ENCODE results near the gene AKIRIN2. TPM values are rescaled to one million over a fixed set of nuclear protein-coding genes. Genes with fewer than 3 reads are reported as not detected.

The AKIRIN2 gene
- total and polyA plus RNA-seq, 4 donors, result 11.0 to 18.8 (median 14.4) TPM

DNA sequence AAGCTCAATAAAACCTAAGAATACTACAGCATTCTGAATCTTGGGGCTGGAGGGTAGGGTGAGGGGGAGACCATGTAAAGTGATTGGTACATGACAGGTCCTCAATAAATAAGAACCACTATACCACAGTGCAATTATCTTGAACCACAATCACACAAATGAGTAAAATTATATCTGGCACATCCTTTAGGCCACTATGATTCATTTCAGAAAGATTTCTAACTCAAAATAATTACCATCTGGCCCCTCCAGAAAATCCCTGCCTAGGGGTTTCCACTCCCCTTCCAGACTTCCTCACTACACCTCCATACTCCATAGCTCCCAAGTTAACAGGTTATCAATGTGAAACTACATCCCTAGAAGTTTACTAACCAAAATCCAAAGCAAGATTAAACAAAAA, 19.7 kb downstream of the AKIRIN2 start:
- Histone ChIP-seq H3K27me3 (ENCODE audit: control insufficient read depth in 4 of 4, insufficient read depth in 4 of 4, low read length in 3 of 4) (no peaks in the 10 kb centered on the region), H3K27ac (ENCODE audit: low read depth in 1 of 2, low read length in 2 of 2) (no peak overlapping the region), H3K36me3 (ENCODE audit: control insufficient read depth in 4 of 4, insufficient read depth in 3 of 4, low read depth in 1 of 4, low read length in 3 of 4) (peaks cover 5 to 10% (median 6%) of the 10 kb centered on the region in 4 donors), H3K4me3 (ENCODE audit: low read depth in 1 of 3, low read length in 3 of 3) (no peak overlapping the region), H3K9ac (ENCODE audit: low read depth in 1 of 2, low read length in 2 of 2) (no peak overlapping the region), H3K4me1 (ENCODE audit: control insufficient read depth in 4 of 4, insufficient read depth in 4 of 4, low read length in 3 of 4) (peaks cover 6 to 25% (median 15%) of the 10 kb centered on the region in 4 donors), H3K9me3 (ENCODE audit: control insufficient read depth in 4 of 4, low read length in 3 of 4) (no peaks in the 10 kb centered on the region)
- DNase-seq (ENCODE audit: low spot score), result no peak
- TF ChIP-seq SP1 (IDR thresholded peaks at IDR 0.05) (no peak), RXRA (IDR thresholded peaks at IDR 0.05) (no peak), FOXA1 (IDR thresholded peaks at IDR 0.05) (no peak), EGR1 (IDR thresholded peaks at IDR 0.05; ENCODE audit: low read depth in 2 of 2) (no peak), NR2F2 (IDR thresholded peaks at IDR 0.05) (no peak), HNF4G (IDR thresholded peaks at IDR 0.05) (no peak), HNF4A (conservative IDR thresholded peaks at IDR 0.05) (no peak), FOXA2 (IDR thresholded peaks at IDR 0.05) (no peak), YY1 (IDR thresholded peaks at IDR 0.05) (no peak), TAF1 (conservative IDR thresholded peaks at IDR 0.05) (no peak), JUND (IDR thresholded peaks at IDR 0.05) (no peak)
- TF ChIP-seq, protein P1, sequence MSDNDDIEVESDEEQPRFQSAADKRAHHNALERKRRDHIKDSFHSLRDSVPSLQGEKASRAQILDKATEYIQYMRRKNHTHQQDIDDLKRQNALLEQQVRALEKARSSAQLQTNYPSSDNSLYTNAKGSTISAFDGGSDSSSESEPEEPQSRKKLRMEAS (IDR thresholded peaks at IDR 0.05), result no peak
- TF ChIP-seq, protein P2, sequence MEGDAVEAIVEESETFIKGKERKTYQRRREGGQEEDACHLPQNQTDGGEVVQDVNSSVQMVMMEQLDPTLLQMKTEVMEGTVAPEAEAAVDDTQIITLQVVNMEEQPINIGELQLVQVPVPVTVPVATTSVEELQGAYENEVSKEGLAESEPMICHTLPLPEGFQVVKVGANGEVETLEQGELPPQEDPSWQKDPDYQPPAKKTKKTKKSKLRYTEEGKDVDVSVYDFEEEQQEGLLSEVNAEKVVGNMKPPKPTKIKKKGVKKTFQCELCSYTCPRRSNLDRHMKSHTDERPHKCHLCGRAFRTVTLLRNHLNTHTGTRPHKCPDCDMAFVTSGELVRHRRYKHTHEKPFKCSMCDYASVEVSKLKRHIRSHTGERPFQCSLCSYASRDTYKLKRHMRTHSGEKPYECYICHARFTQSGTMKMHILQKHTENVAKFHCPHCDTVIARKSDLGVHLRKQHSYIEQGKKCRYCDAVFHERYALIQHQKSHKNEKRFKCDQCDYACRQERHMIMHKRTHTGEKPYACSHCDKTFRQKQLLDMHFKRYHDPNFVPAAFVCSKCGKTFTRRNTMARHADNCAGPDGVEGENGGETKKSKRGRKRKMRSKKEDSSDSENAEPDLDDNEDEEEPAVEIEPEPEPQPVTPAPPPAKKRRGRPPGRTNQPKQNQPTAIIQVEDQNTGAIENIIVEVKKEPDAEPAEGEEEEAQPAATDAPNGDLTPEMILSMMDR (IDR thresholded peaks at IDR 0.05; ENCODE audit: low read depth, low read length, missing input control), result no peak
- TF ChIP-seq, protein P3, sequence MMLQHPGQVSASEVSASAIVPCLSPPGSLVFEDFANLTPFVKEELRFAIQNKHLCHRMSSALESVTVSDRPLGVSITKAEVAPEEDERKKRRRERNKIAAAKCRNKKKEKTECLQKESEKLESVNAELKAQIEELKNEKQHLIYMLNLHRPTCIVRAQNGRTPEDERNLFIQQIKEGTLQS (IDR thresholded peaks at IDR 0.05), result no peak
- TF ChIP-seq, protein P4, sequence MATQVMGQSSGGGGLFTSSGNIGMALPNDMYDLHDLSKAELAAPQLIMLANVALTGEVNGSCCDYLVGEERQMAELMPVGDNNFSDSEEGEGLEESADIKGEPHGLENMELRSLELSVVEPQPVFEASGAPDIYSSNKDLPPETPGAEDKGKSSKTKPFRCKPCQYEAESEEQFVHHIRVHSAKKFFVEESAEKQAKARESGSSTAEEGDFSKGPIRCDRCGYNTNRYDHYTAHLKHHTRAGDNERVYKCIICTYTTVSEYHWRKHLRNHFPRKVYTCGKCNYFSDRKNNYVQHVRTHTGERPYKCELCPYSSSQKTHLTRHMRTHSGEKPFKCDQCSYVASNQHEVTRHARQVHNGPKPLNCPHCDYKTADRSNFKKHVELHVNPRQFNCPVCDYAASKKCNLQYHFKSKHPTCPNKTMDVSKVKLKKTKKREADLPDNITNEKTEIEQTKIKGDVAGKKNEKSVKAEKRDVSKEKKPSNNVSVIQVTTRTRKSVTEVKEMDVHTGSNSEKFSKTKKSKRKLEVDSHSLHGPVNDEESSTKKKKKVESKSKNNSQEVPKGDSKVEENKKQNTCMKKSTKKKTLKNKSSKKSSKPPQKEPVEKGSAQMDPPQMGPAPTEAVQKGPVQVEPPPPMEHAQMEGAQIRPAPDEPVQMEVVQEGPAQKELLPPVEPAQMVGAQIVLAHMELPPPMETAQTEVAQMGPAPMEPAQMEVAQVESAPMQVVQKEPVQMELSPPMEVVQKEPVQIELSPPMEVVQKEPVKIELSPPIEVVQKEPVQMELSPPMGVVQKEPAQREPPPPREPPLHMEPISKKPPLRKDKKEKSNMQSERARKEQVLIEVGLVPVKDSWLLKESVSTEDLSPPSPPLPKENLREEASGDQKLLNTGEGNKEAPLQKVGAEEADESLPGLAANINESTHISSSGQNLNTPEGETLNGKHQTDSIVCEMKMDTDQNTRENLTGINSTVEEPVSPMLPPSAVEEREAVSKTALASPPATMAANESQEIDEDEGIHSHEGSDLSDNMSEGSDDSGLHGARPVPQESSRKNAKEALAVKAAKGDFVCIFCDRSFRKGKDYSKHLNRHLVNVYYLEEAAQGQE (IDR thresholded peaks at IDR 0.05), result no peak
- TF ChIP-seq, protein P5, sequence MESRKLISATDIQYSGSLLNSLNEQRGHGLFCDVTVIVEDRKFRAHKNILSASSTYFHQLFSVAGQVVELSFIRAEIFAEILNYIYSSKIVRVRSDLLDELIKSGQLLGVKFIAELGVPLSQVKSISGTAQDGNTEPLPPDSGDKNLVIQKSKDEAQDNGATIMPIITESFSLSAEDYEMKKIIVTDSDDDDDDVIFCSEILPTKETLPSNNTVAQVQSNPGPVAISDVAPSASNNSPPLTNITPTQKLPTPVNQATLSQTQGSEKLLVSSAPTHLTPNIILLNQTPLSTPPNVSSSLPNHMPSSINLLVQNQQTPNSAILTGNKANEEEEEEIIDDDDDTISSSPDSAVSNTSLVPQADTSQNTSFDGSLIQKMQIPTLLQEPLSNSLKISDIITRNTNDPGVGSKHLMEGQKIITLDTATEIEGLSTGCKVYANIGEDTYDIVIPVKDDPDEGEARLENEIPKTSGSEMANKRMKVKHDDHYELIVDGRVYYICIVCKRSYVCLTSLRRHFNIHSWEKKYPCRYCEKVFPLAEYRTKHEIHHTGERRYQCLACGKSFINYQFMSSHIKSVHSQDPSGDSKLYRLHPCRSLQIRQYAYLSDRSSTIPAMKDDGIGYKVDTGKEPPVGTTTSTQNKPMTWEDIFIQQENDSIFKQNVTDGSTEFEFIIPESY (IDR thresholded peaks at IDR 0.05), result no peak
